ENCODE data around the gene DCTD.

The DCTD gene

DNA sequence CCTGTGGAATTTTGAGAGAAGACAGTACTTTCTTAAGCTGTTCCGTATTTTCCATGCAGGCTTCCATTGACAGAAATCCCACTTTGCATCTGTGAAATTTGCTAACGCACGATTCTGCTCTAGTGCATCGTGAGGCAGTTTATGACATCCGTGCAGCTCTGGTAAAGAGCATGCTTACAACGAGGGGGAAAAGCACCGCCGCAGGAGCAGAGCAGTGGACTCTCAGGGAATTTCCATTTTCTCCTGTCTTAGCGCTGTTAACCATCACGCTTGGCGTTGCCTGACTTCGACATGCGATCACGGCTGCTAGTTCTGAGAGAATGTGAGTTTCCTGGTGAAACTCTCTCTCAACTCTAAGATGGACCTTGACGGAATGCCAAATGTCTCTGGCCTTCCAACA is 43.9 kb downstream of the DCTD start:
- H3F3A ChIP-seq (ENCODE audit: insufficient read depth, low read length), result no peaks in the 10 kb centered on the region
- H3K4me1 ChIP-seq (ENCODE audit: low read length), result no peaks in the 10 kb centered on the region
- H3K27ac ChIP-seq (ENCODE audit: low read length), result no peak overlapping the region
- H3K27me3 ChIP-seq (replicated peaks; ENCODE audit: insufficient read depth, low read length), result no peaks in the 10 kb centered on the region
- H3K4me3 ChIP-seq (ENCODE audit: low read length), result no peak overlapping the region
- no peak overlapping the region for H3K9ac ChIP-seq (ENCODE audit: low read length)
- H3K36me3 ChIP-seq (replicated peaks; ENCODE audit: insufficient read depth, low read length), result no peaks in the 10 kb centered on the region
- H4K20me1 ChIP-seq (ENCODE audit: insufficient read depth, low read length), result no peaks in the 10 kb centered on the region
- H3K79me2 ChIP-seq (ENCODE audit: low read length), result no peaks in the 10 kb centered on the region
- no peak overlapping the region for H2AFZ ChIP-seq (ENCODE audit: low read length)
- no peaks in the 10 kb centered on the region for H3K9me2 ChIP-seq (replicated peaks; ENCODE audit: insufficient read depth, low read length)
- H3K9me3 ChIP-seq (replicated peaks; ENCODE audit: insufficient read depth, low read length), result no peaks in the 10 kb centered on the region
- no peak for DNase-seq
- TF ChIP-seq, protein P1, sequence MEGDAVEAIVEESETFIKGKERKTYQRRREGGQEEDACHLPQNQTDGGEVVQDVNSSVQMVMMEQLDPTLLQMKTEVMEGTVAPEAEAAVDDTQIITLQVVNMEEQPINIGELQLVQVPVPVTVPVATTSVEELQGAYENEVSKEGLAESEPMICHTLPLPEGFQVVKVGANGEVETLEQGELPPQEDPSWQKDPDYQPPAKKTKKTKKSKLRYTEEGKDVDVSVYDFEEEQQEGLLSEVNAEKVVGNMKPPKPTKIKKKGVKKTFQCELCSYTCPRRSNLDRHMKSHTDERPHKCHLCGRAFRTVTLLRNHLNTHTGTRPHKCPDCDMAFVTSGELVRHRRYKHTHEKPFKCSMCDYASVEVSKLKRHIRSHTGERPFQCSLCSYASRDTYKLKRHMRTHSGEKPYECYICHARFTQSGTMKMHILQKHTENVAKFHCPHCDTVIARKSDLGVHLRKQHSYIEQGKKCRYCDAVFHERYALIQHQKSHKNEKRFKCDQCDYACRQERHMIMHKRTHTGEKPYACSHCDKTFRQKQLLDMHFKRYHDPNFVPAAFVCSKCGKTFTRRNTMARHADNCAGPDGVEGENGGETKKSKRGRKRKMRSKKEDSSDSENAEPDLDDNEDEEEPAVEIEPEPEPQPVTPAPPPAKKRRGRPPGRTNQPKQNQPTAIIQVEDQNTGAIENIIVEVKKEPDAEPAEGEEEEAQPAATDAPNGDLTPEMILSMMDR (IDR thresholded peaks at IDR 0.05; ENCODE audit: low read length), result no peak
- TF ChIP-seq EZH2 (optimal IDR thresholded peaks at IDR 0.05; ENCODE audit: low read depth, low read length) (no peak), EZH2phosphoT487 (IDR thresholded peaks at IDR 0.05; ENCODE audit: low read length) (no peak)
- no peak overlapping the region for H3K4me2 ChIP-seq (ENCODE audit: low read depth, low read length)

DNA sequence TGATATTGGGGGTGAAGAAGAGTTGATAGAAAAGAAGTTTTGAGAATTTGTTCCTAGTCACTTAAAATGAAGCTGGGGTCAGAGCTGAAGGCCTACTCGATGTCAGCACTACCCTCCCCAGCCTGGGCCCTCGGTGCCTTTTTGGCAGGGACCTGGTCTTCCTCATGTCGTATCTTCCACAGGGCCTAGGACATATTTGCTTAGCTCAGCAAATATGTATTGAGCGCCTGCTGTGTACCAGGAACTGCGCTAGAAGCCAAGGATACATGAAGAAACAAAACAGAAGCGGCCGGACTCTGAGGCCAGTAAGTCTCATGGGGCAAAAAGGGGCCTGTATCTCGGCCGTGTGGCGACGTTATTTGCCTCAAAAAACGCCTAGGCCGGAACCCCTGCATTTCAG is 44.3 kb downstream of the DCTD start:
- H3K4me2 ChIP-seq (ENCODE audit: low read depth, low read length), result no peak overlapping the region
- no peak overlapping the region for H3K9ac ChIP-seq (ENCODE audit: low read length)
- no peak for DNase-seq
- no peaks in the 10 kb centered on the region for H4K20me1 ChIP-seq (ENCODE audit: insufficient read depth, low read length)
- no peaks in the 10 kb centered on the region for H3K79me2 ChIP-seq (ENCODE audit: low read length)
- TF ChIP-seq EZH2phosphoT487 (IDR thresholded peaks at IDR 0.05; ENCODE audit: low read length) (no peak), EZH2 (optimal IDR thresholded peaks at IDR 0.05; ENCODE audit: low read depth, low read length) (no peak)
- TF ChIP-seq, protein P1 (IDR thresholded peaks at IDR 0.05; ENCODE audit: low read length), result no peak
- no peak overlapping the region for H2AFZ ChIP-seq (ENCODE audit: low read length)
- H3K4me1 ChIP-seq (ENCODE audit: low read length), result no peaks in the 10 kb centered on the region
- H3K4me3 ChIP-seq (ENCODE audit: low read length), result no peak overlapping the region
- no peak overlapping the region for H3K27ac ChIP-seq (ENCODE audit: low read length)
- no peaks in the 10 kb centered on the region for H3K9me3 ChIP-seq (replicated peaks; ENCODE audit: insufficient read depth, low read length)
- no peaks in the 10 kb centered on the region for H3K36me3 ChIP-seq (replicated peaks; ENCODE audit: insufficient read depth, low read length)
- H3F3A ChIP-seq (ENCODE audit: insufficient read depth, low read length), result no peaks in the 10 kb centered on the region
- H3K27me3 ChIP-seq (replicated peaks; ENCODE audit: insufficient read depth, low read length), result no peaks in the 10 kb centered on the region
- no peaks in the 10 kb centered on the region for H3K9me2 ChIP-seq (replicated peaks; ENCODE audit: insufficient read depth, low read length)

DNA sequence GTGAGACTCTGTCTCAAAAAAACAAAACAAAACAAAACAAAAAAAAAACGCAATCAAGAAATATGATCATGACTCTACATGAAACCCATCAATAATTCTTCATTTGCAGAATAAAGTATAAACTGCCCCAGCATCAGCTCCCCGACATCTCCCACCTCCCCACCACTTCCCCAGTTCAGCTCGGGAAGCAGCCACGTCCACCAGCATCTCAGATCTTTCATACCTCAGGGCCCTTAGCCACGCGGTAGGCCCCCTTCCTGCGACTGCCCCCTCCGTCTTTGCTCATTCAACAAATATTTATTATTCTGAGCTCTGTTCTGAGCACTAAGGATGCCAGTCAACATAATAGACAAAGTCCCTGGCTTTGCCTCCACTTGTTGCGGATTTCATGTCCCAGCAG is 45.6 kb downstream of the DCTD start:
- no peaks in the 10 kb centered on the region for H3K9me2 ChIP-seq (replicated peaks; ENCODE audit: insufficient read depth, low read length)
- DNase-seq, result no peak
- no peaks in the 10 kb centered on the region for H3F3A ChIP-seq (ENCODE audit: insufficient read depth, low read length)
- no peaks in the 10 kb centered on the region for H3K4me1 ChIP-seq (ENCODE audit: low read length)
- no peaks in the 10 kb centered on the region for H4K20me1 ChIP-seq (ENCODE audit: insufficient read depth, low read length)
- H3K9me3 ChIP-seq (replicated peaks; ENCODE audit: insufficient read depth, low read length), result no peaks in the 10 kb centered on the region
- H3K79me2 ChIP-seq (ENCODE audit: low read length), result no peaks in the 10 kb centered on the region
- H3K4me2 ChIP-seq (ENCODE audit: low read depth, low read length), result no peak overlapping the region
- TF ChIP-seq, protein P1 (IDR thresholded peaks at IDR 0.05; ENCODE audit: low read length), result no peak
- no peak for TF ChIP-seq EZH2phosphoT487 (IDR thresholded peaks at IDR 0.05; ENCODE audit: low read length)
- TF ChIP-seq EZH2 (optimal IDR thresholded peaks at IDR 0.05; ENCODE audit: low read depth, low read length), result no peak
- H3K9ac ChIP-seq (ENCODE audit: low read length), result no peak overlapping the region
- no peaks in the 10 kb centered on the region for H3K27me3 ChIP-seq (replicated peaks; ENCODE audit: insufficient read depth, low read length)
- no peak overlapping the region for H3K4me3 ChIP-seq (ENCODE audit: low read length)
- no peaks in the 10 kb centered on the region for H3K36me3 ChIP-seq (replicated peaks; ENCODE audit: insufficient read depth, low read length)
- H2AFZ ChIP-seq (ENCODE audit: low read length), result no peak overlapping the region
- no peak overlapping the region for H3K27ac ChIP-seq (ENCODE audit: low read length)

Measured in MM.1S (cell line).